ENCODE measurements around the gene OR2T5.
"Not testable (repeated sequence)": the region's sequence is repeated elsewhere in the genome, so short reads cannot be mapped to it uniquely, and the experiment has no call there.

DNA sequence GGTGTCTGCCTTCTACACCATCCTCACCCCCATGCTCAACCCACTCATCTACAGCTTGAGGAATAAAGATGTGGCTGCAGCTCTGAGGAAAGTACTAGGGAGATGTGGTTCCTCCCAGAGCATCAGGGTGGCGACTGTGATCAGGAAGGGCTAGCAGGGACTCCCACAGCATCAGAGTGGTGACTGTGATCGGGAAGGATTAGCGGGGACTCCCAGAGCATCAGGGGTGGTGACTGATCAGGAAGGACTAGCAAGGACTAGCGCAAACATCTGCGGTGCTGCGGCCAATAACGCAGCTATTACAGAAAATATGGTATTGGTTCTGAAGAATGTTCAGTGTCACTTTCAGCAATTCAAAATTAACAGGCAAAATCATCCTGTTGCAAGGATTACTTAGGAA lies 34.8 kb upstream of the OR2T5 start:
- TF ChIP-seq, protein P1, sequence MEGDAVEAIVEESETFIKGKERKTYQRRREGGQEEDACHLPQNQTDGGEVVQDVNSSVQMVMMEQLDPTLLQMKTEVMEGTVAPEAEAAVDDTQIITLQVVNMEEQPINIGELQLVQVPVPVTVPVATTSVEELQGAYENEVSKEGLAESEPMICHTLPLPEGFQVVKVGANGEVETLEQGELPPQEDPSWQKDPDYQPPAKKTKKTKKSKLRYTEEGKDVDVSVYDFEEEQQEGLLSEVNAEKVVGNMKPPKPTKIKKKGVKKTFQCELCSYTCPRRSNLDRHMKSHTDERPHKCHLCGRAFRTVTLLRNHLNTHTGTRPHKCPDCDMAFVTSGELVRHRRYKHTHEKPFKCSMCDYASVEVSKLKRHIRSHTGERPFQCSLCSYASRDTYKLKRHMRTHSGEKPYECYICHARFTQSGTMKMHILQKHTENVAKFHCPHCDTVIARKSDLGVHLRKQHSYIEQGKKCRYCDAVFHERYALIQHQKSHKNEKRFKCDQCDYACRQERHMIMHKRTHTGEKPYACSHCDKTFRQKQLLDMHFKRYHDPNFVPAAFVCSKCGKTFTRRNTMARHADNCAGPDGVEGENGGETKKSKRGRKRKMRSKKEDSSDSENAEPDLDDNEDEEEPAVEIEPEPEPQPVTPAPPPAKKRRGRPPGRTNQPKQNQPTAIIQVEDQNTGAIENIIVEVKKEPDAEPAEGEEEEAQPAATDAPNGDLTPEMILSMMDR (IDR thresholded peaks at IDR 0.05; ENCODE audit: borderline replicate concordance, extremely low read depth, low read length, poor library complexity, severe bottlenecking) = not testable (repeated sequence)
- TF ChIP-seq EZH2 (IDR thresholded peaks at IDR 0.05; ENCODE audit: borderline replicate concordance, low read depth, low read length, severe bottlenecking) = not testable (repeated sequence)

Measured in DND-41 (cell line).